SK-N-MC (cell line): ENCODE measurements around the gene RNU5D-1.

Experiments
- EZH2 ChIP-seq: fragments of 200-600 bp; sonication (generic); IDR thresholded peaks from one replicate; pipeline ENCODE4 v1.6.1; 2017; ENCODE audit warnings: antibody characterized with exemption
- FOXP2 ChIP-seq: optimal IDR thresholded peaks from 2 replicates; pipeline ENCODE3; 2011; ENCODE audit warnings: mild to moderate bottlenecking, moderate library complexity; ENCODE audit not compliant: insufficient read depth; ENCODE audit errors: extremely low read length, control extremely low read depth
- POLR2AphosphoS5 ChIP-seq: IDR thresholded peaks from 2 replicates; pipeline ENCODE4 v1.6.1; 2012; ENCODE audit warnings: mild to moderate bottlenecking, low read depth, low read length, borderline replicate concordance

- no peak for TF ChIP-seq EZH2
- TF ChIP-seq POLR2AphosphoS5: no peak
- no peak for TF ChIP-seq FOXP2
These were observed 16.4 kb downstream of the RNU5D-1 start for GRCh38 chr1:44714532-44714931.
